K562 (cell line): ENCODE measurements around the gene CKM. TPM values are rescaled to one million over a fixed set of nuclear protein-coding genes. Genes with fewer than 3 reads are reported as not detected.

Experiments
- ARNT ChIP-seq, 2 experiments: fragments of 450-650 bp; IDR thresholded peaks; 2 replicates each; pipeline ENCODE4 v1.6.1; 2016; ENCODE audit warnings: mild to moderate bottlenecking in 1 of 2
- CHD4 ChIP-seq: fragments of 200-600 bp; sonication (generic); IDR thresholded peaks from 3 replicates; pipeline ENCODE4 v1.6.1; 2012; ENCODE audit warnings: low read depth, mild to moderate bottlenecking, mixed read lengths, low read length, inconsistent platforms; ENCODE audit not compliant: insufficient read depth, insufficient replicate concordance, poor library complexity, severe bottlenecking
- ESRRA ChIP-seq: fragments of 450-650 bp; IDR thresholded peaks from 2 replicates; pipeline ENCODE4 v1.6.1; 2014; ENCODE audit warnings: low read depth, mild to moderate bottlenecking, moderate library complexity, borderline replicate concordance
- HMGN3 ChIP-seq: IDR thresholded peaks from 2 replicates; pipeline ENCODE4 v1.6.1; 2011; ENCODE audit warnings: borderline replicate concordance, low read depth, mild to moderate bottlenecking, mixed read lengths, low read length; ENCODE audit not compliant: insufficient read length; ENCODE audit errors: extremely low read depth
- MAFG ChIP-seq: fragments of 450-650 bp; conservative IDR thresholded peaks from 2 replicates; pipeline ENCODE4 v1.6.1; 2016; ENCODE audit warnings: missing genetic modification characterization, missing compliant biosample characterization
- PHB ChIP-seq: fragments of 250-450 bp; sonication (Bioruptor Pico); IDR thresholded peaks from 2 replicates; pipeline ENCODE4 v1.5.0; 2021
- PRPF4 ChIP-seq: fragments of 200-400 bp; formaldehyde crosslinking; IDR thresholded peaks from one replicate; pipeline ENCODE4 v1.6.1; 2017; ENCODE audit warnings: low read length, low read depth, mild to moderate bottlenecking; ENCODE audit not compliant: insufficient read depth, poor library complexity, severe bottlenecking
- SNIP1 ChIP-seq: fragments of 450-650 bp; IDR thresholded peaks from 2 replicates; pipeline ENCODE4 v1.7.1; 2017; ENCODE audit warnings: low read depth, mild to moderate bottlenecking
- SP1 ChIP-seq: sonication (generic); formaldehyde crosslinking; IDR thresholded peaks from 2 replicates; pipeline ENCODE4 v1.8.1; 2022; ENCODE audit warnings: mild to moderate bottlenecking, missing genetic modification reagents
- U2AF2 ChIP-seq: fragments of 200-400 bp; formaldehyde crosslinking; optimal IDR thresholded peaks from 2 replicates; pipeline ENCODE3; 2017; ENCODE audit warnings: low read depth, mild to moderate bottlenecking, low read length
- ZFP30 ChIP-seq: fragments of 250-450 bp; sonication (Bioruptor Pico); IDR thresholded peaks from 2 replicates; pipeline ENCODE4 v1.8.0; 2022; ENCODE audit warnings: moderate library complexity, mild to moderate bottlenecking, inconsistent platforms, borderline replicate concordance
- polyA plus RNA-seq, 8 experiments: library from polyadenylated mRNA; depleted of rRNA in 4 of 8; stranded (reverse) in 5 of 8; unstranded in 3 of 8; fragments of >200 nt; fragmentation: Nextera tagmentation in 2 of 8; fragmentation: Illumina TruSeq in 1 of 8; extraction: Ambion mirVana in 2 of 8; extraction: Trizol in 1 of 8; gene quantifications; 2 replicates each; pipeline versions ENCODE4 v1.2.1 to v1.2.3, GENCODE V29; 2011 to 2014; ENCODE audit warnings: inconsistent platforms in 1 of 8, missing spikeins in 1 of 8
- total RNA-seq, 7 experiments: library from RNA; depleted of rRNA in 6 of 7; stranded (reverse); fragments of >200 nt in 6 of 7; fragmentation: Illumina TruSeq in 2 of 7; extraction: Trizol in 2 of 7; gene quantifications; 2 replicates each; pipeline versions ENCODE4 v1.2.1 to v1.2.3, GENCODE V29; 2011 to 2021; ENCODE audit warnings: low replicate concordance in 1 of 7
- TF ChIP-seq, protein P1 (sequence below), 2 experiments: fragments of 450-650 bp; IDR thresholded peaks; 2 replicates each; pipeline ENCODE4 v1.6.1; 2016; ENCODE audit warnings: mild to moderate bottlenecking in 2 of 2, borderline replicate concordance in 1 of 2, low read depth in 1 of 2, moderate library complexity in 1 of 2
- TF ChIP-seq, protein P2 (sequence below): fragments of 450-650 bp; IDR thresholded peaks from 2 replicates; pipeline ENCODE4 v1.6.1; 2017; ENCODE audit warnings: antibody characterized with exemption, mild to moderate bottlenecking
- TF ChIP-seq, protein P3 (sequence below): fragments of 450-650 bp; IDR thresholded peaks from 2 replicates; pipeline ENCODE4 v1.6.1; 2014; ENCODE audit warnings: low read depth, mild to moderate bottlenecking, moderate library complexity, borderline replicate concordance

The CKM gene
- total and polyA plus RNA-seq, 9 of the 15 experiments (the other 6 are each of a cell fraction or from before 2014, with no cell fraction given): 0.06 to 0.17 (median 0.09) TPM; not detected in 4

DNA sequence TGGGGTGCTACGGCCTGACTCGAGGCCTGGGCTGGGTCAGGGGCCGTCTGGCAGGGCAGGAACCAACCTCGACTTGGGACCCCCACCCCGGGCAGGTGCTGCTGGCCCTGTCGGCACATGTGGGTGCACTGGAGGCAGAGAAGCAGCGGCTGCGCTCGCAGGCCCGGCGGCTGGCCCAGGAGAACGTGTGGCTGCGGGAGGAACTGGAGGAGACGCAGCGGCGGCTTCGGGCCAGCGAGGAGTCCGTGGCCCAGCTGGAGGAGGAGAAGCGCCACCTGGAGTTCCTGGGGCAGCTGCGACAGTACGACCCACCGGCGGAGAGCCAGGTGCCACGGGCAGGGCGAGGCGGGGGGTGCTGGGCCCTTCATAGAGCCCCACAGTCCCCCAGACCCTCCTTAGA lies 23.8 kb upstream of the CKM start (continued):
- TF ChIP-seq, protein P1, sequence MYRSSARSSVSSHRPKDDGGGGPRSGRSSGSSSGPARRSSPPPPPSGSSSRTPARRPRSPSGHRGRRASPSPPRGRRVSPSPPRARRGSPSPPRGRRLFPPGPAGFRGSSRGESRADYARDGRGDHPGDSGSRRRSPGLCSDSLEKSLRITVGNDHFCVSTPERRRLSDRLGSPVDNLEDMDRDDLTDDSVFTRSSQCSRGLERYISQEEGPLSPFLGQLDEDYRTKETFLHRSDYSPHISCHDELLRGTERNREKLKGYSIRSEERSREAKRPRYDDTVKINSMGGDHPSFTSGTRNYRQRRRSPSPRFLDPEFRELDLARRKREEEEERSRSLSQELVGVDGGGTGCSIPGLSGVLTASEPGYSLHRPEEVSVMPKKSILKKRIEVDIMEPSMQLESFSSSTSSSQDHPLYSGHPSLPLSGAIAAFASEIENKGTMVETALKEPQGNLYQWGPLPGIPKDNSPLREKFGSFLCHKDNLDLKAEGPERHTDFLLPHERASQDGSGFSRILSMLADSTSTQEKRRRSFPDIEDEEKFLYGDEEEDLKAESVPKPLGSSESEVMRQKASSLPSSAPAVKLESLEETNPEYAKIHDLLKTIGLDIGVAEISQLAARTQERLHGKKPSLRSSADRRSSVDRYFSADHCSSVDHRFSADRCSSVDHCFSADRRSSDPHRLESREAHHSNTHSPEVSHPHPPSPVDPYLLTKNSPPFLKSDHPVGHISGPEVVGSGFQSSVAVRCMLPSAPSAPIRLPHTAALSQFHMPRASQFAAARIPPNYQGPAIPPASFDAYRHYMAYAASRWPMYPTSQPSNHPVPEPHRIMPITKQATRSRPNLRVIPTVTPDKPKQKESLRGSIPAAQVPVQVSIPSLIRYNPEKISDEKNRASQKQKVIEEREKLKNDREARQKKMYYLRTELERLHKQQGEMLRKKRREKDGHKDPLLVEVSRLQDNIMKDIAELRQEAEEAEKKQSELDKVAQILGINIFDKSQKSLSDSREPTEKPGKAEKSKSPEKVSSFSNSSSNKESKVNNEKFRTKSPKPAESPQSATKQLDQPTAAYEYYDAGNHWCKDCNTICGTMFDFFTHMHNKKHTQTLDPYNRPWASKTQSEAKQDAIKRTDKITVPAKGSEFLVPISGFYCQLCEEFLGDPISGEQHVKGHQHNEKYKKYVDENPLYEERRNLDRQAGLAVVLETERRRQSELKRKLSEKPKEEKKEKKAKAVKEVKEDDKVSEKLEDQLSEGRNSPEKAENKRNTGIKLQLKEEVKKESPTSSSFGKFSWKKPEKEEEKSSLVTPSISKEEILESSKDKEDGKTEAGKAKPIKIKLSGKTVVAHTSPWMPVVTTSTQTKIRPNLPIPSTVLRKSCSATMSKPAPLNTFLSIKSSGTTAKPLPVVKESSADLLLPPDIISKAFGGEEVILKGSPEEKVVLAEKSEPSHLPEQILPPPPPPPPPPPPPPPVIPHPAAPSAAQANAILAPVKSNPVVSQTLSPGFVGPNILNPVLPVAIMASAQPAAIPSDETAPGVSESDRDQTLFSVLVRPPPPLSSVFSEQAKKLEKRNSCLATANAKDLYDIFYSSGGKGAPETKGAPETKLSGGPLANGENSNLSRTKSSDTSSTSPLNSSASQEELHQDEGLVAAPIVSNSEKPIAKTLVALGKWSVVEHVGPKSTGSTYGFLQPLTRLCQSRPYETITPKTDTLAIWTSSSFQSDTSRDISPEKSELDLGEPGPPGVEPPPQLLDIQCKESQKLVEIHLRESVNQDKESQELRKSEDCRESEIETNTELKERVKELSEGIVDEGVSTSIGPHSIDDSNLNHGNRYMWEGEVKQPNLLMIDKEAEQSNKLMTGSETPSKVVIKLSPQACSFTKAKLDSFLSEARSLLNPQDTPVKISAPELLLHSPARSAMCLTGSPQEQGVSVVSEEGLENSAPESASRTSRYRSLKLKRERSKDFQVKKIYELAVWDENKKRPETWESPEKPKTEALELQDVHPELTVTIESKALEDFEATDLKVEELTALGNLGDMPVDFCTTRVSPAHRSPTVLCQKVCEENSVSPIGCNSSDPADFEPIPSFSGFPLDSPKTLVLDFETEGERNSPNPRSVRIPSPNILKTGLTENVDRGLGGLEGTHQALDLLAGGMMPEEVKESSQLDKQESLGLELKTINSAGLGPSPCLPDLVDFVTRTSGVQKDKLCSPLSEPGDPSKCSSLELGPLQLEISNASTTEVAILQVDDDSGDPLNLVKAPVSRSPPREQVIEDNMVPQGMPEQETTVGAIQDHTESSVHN (IDR thresholded peaks at IDR 0.05; ENCODE audit: borderline replicate concordance in 1 of 2, low read depth in 1 of 2): no peak
- peak; percentile 56 for TF ChIP-seq HMGN3
- TF ChIP-seq, protein P2, sequence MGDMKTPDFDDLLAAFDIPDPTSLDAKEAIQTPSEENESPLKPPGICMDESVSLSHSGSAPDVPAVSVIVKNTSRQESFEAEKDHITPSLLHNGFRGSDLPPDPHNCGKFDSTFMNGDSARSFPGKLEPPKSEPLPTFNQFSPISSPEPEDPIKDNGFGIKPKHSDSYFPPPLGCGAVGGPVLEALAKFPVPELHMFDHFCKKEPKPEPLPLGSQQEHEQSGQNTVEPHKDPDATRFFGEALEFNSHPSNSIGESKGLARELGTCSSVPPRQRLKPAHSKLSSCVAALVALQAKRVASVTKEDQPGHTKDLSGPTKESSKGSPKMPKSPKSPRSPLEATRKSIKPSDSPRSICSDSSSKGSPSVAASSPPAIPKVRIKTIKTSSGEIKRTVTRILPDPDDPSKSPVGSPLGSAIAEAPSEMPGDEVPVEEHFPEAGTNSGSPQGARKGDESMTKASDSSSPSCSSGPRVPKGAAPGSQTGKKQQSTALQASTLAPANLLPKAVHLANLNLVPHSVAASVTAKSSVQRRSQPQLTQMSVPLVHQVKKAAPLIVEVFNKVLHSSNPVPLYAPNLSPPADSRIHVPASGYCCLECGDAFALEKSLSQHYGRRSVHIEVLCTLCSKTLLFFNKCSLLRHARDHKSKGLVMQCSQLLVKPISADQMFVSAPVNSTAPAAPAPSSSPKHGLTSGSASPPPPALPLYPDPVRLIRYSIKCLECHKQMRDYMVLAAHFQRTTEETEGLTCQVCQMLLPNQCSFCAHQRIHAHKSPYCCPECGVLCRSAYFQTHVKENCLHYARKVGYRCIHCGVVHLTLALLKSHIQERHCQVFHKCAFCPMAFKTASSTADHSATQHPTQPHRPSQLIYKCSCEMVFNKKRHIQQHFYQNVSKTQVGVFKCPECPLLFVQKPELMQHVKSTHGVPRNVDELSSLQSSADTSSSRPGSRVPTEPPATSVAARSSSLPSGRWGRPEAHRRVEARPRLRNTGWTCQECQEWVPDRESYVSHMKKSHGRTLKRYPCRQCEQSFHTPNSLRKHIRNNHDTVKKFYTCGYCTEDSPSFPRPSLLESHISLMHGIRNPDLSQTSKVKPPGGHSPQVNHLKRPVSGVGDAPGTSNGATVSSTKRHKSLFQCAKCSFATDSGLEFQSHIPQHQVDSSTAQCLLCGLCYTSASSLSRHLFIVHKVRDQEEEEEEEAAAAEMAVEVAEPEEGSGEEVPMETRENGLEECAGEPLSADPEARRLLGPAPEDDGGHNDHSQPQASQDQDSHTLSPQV: no peak
- TF ChIP-seq SNIP1: no peak
- TF ChIP-seq U2AF2: no peak
- TF ChIP-seq, protein P3, sequence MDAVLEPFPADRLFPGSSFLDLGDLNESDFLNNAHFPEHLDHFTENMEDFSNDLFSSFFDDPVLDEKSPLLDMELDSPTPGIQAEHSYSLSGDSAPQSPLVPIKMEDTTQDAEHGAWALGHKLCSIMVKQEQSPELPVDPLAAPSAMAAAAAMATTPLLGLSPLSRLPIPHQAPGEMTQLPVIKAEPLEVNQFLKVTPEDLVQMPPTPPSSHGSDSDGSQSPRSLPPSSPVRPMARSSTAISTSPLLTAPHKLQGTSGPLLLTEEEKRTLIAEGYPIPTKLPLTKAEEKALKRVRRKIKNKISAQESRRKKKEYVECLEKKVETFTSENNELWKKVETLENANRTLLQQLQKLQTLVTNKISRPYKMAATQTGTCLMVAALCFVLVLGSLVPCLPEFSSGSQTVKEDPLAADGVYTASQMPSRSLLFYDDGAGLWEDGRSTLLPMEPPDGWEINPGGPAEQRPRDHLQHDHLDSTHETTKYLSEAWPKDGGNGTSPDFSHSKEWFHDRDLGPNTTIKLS: no peak
- TF ChIP-seq ARNT (IDR thresholded peaks at IDR 0.05): no peak
- no peak for TF ChIP-seq CHD4
- no peak for TF ChIP-seq SP1 (CRISPR knock-in tag)
- TF ChIP-seq PHB (CRISPR knock-in tag): no peak
- no peak for TF ChIP-seq PRPF4
- TF ChIP-seq ZFP30: no peak
- no peak for TF ChIP-seq MAFG
- TF ChIP-seq ESRRA: no peak
